Thoracic aorta (tissue), 2 donors: ENCODE measurements around the gene SLC35F3. TPM values are rescaled to one million over a fixed set of nuclear protein-coding genes. Genes with fewer than 3 reads are reported as not detected.

Source experiments
- ATAC-seq: fragments of 150-250 bp; one replicate; pipeline ENCODE4 v1.8.0; 2017; ENCODE audit warnings: low read depth; ENCODE audit not compliant: insufficient number of reproducible peaks, low FRiP score
- DNase-seq: peaks from one replicate; pipeline ENCODE4 v3.0.0-alpha.2; 2020; ENCODE audit warnings: low spot score
- H3K27ac ChIP-seq, 2 donors: fragments of 200-600 bp; sonication (generic); 1 replicate in 1 of 2; 2 replicates in 1 of 2; pipeline ENCODE4 v1.5.1; 2016; ENCODE audit warnings: mild to moderate bottlenecking in 2 of 2, moderate library complexity in 2 of 2
- H3K27me3 ChIP-seq: fragments of 200-600 bp; sonication (generic); replicated peaks from 2 replicates; pipeline ENCODE4 v1.6.0; 2016; ENCODE audit warnings: mild to moderate bottlenecking; ENCODE audit not compliant: insufficient read depth
- H3K36me3 ChIP-seq: fragments of 200-600 bp; sonication (generic); one replicate; pipeline ENCODE4 v1.5.1; 2016
- H3K4me1 ChIP-seq, 2 donors: fragments of 200-600 bp; sonication (generic); 1 replicate in 1 of 2; 2 replicates in 1 of 2; pipeline versions ENCODE4 v1.5.1 to v1.6.0; 2016; ENCODE audit warnings: low read depth in 2 of 2, mild to moderate bottlenecking in 1 of 2; ENCODE audit not compliant: control insufficient read depth in 1 of 2
- H3K4me3 ChIP-seq: fragments of 200-600 bp; sonication (generic); 2 replicates; pipeline ENCODE4 v1.5.1; 2016; ENCODE audit warnings: mild to moderate bottlenecking
- H3K9me3 ChIP-seq: fragments of 200-600 bp; sonication (generic); 2 replicates; pipeline ENCODE4 v1.5.1; 2016
- total RNA-seq, 2 donors: library from RNA; depleted of rRNA; stranded (reverse); fragments of >200 nt; gene quantifications; one replicate each; pipeline versions ENCODE4 v1.1.0 to v1.2.3, GENCODE V29; 2016
- TF ChIP-seq, protein P1 (sequence below): fragments of 200-600 bp; sonication (generic); IDR thresholded peaks from one replicate; pipeline ENCODE4 v1.5.1; 2019; ENCODE audit warnings: antibody characterized with exemption

The SLC35F3 gene
- total RNA-seq, 2 donors from 2014 or later = not detected

DNA sequence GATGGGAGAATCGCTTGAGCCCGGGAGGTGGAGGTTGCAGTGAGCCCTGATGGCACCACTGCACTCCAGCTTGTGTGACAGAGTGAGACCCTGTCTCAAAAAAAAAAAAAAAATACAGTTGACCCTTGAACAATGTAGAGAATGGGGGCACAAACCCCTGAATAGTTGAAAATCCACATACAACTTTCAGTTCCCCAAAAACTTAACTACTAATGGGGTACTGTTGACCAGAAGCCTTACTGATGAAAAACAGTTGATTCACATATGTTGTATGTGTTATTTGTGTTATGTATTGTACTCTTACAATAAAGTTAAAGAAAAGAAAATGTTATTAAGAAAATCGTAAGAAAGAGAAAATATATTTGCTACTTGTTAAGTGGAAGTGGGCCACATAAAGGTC lies 417.6 kb downstream of the SLC35F3 start:
- Histone ChIP-seq H3K9me3 (no peaks in the 10 kb centered on the region), H3K4me3 (no peak overlapping the region), H3K36me3 (no peaks in the 10 kb centered on the region), H3K27me3 (no peaks in the 10 kb centered on the region), H3K4me1 (peaks cover 0 to 7% of the 10 kb centered on the region in 2 donors), H3K27ac (no peak overlapping the region)
- ATAC-seq (no peak), DNase-seq (no peak)
- TF ChIP-seq, protein P1, sequence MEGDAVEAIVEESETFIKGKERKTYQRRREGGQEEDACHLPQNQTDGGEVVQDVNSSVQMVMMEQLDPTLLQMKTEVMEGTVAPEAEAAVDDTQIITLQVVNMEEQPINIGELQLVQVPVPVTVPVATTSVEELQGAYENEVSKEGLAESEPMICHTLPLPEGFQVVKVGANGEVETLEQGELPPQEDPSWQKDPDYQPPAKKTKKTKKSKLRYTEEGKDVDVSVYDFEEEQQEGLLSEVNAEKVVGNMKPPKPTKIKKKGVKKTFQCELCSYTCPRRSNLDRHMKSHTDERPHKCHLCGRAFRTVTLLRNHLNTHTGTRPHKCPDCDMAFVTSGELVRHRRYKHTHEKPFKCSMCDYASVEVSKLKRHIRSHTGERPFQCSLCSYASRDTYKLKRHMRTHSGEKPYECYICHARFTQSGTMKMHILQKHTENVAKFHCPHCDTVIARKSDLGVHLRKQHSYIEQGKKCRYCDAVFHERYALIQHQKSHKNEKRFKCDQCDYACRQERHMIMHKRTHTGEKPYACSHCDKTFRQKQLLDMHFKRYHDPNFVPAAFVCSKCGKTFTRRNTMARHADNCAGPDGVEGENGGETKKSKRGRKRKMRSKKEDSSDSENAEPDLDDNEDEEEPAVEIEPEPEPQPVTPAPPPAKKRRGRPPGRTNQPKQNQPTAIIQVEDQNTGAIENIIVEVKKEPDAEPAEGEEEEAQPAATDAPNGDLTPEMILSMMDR = no peak

DNA sequence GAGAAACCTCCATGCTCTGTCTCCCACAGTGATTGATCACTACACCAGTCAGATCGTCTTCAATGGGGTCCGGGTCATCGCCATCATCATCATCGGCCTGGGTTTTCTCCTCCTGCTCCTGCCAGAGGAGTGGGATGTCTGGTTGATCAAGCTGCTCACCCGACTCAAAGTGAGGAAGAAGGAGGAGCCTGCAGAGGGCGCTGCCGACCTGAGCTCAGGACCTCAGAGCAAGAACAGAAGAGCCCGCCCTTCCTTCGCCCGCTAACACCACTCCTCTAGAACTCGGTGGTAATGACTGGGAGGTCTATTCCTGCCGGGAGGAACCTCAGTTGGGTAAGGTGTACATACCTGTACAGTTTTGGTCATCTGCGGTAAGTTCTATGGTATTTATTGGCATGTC lies 418.5 kb downstream of the SLC35F3 start:
- H3K4me1 ChIP-seq = peaks cover 0 to 11% of the 10 kb centered on the region in 2 donors
- no peak overlapping the region for H3K27ac ChIP-seq
- TF ChIP-seq, protein P1 = no peak
- no peak for DNase-seq
- H3K36me3 ChIP-seq = no peaks in the 10 kb centered on the region
- H3K4me3 ChIP-seq = no peak overlapping the region
- no peaks in the 10 kb centered on the region for H3K27me3 ChIP-seq
- ATAC-seq = no peak
- no peaks in the 10 kb centered on the region for H3K9me3 ChIP-seq

DNA sequence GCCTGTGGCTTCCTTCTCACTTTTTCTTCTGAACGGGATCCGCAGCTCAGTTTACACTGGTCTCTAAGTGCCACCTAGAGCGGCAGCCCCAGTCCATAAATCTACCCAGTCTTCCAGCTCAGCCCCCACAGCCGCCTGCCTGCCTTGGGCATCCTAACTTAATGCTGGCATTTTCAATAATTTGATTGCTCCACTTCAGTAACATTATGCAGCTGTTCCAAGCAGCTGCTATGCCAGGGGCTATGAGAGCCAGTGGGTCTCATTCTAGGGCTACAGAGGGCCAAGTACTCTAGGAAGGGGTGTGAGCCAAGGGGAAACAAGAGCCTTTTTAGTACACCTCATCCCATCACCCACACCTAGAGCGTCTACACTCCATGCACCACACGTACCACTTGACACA lies 420.3 kb downstream of the SLC35F3 start:
- TF ChIP-seq, protein P1 = no peak
- H3K27ac ChIP-seq = no peak overlapping the region
- DNase-seq (no peak), ATAC-seq (no peak)
- peaks cover 0 to 11% of the 10 kb centered on the region in 2 donors for H3K4me1 ChIP-seq
- H3K27me3 ChIP-seq = no peaks in the 10 kb centered on the region
- no peaks in the 10 kb centered on the region for H3K36me3 ChIP-seq
- no peak overlapping the region for H3K4me3 ChIP-seq
- no peaks in the 10 kb centered on the region for H3K9me3 ChIP-seq

DNA sequence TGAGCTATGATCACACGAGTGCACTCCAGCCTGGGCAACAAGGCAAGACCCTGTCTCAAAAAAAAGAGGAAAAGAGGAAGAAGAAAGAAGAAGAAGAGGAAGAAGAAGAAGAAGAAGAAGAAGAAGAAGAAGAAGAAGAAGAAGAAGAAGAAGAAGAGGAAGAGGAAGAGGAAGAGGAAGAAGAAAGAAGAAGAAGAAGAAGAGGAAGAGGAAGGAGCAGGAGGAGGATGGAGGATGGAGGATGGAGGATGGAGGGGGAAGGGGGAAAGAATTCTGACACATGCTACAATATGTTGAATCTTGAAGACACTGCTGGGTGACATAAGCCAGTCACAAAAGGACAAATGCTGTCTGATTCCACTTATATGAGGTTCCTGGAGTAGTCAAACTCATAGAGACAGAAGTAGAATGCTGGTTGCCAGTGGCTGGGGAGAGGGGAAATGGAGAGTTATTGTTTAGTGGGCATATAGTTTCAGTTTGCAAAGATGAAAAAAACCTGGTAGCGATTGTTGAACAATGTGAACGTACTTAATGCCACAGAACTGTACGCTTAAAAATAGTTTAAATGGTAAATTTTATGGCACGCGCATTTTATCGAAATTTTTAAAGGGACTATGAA lies 421.5 kb downstream of the SLC35F3 start:
- ATAC-seq (no peak), DNase-seq (no peak)
- Histone ChIP-seq H3K27me3 (no peaks in the 10 kb centered on the region), H3K4me3 (peak overlapping the region; percentile 64), H3K4me1 (peaks cover 0 to 11% of the 10 kb centered on the region in 2 donors), H3K9me3 (no peaks in the 10 kb centered on the region), H3K27ac (no peak overlapping the region), H3K36me3 (no peaks in the 10 kb centered on the region)
- TF ChIP-seq, protein P1 = no peak

DNA sequence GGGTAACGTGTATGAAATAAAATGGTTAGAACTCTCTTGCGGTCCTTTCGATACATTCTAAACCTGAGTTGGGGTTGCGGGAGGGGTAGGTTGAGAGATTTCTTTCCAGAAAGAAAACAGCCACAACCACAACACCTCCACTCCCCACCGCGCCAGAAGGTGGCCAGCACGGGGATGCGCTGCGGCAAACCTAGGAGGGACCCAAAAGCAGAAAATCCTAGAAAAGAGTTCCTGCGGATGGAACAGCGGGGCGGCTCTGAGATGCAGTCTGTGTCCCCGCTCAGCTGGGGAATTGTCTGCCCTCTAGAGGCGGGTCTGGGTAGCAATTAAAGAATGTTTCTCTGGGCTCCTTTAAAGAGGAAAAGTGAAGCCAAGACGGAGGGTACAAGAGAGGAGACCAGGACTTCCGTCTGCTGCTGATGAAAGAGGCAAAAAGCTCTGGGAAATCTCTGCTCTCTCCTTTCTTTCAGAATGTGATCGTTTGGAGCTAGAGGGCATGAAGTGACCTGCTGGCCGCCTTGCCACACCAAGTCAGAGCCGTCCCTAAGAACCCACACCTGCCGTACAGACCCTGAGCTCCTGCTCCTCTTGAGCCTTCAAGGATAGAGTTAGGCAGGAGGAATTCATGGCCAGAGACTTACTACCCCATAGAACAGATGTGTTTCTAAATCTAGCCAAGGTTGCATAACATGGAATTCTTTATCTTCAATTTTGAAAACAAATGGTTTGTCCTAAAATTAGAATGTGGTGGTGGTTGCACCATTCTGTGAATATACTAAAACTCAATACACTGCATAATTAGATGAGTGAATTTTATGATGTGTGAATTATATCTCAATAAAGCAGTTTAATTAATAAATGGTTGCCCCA lies 422.3 kb downstream of the SLC35F3 start:
- no peaks in the 10 kb centered on the region for H3K36me3 ChIP-seq
- no peaks in the 10 kb centered on the region for H3K9me3 ChIP-seq
- H3K27ac ChIP-seq = no peak overlapping the region
- H3K4me1 ChIP-seq = peaks cover 0 to 11% of the 10 kb centered on the region in 2 donors
- no peaks in the 10 kb centered on the region for H3K27me3 ChIP-seq
- TF ChIP-seq, protein P1 = peak; percentile 68
- DNase-seq (no peak), ATAC-seq (peak; percentile 62)
- peak overlapping the region; percentile 64 for H3K4me3 ChIP-seq
